ENCODE results near the gene STK32A. TPM values are rescaled to one million over a fixed set of nuclear protein-coding genes. Genes with fewer than 3 reads are reported as not detected.

STK32A gene
- polyA plus RNA-seq, 2 of the 4 experiments (the other 2 are of a cell fraction), result 0.45 to 1.2 TPM

GRCh38 chr5:147391781-147392180 is 157.0 kb downstream of the STK32A start:
- FAIRE-seq (no peak), DNase-seq (ENCODE audit: low read depth in 1 of 2, low spot score in 1 of 2) (peak; percentile 48 to 56), ATAC-seq (peak; percentile 95 to 98)
- CTCF ChIA-PET, result interaction anchor here (0.7 to 3.6 kb wide), 14 partner anchors 11 to 186 kb away, joined by 3 to 19 read pairs (median 6); no protein-coding TSS in a partner anchor
- H3K27ac ChIP-seq, result no peak overlapping the region
- TF ChIP-seq HDAC2 (IDR thresholded peaks at IDR 0.05), result no peak
- no peak for TF ChIP-seq GATA3 (IDR thresholded peaks at IDR 0.05; ENCODE audit: borderline replicate concordance)
- TF ChIP-seq CBX2 (IDR thresholded peaks at IDR 0.05; ENCODE audit: borderline replicate concordance, low read depth), result no peak
- 0 out of 3 replicates have a peak, but pooled peaks have one; percentile 34 for TF ChIP-seq SMC3 (IDR thresholded peaks at IDR 0.05)
- TF ChIP-seq RAD21 (conservative IDR thresholded peaks at IDR 0.05 in 1 of 2, IDR thresholded peaks at IDR 0.05 in 1 of 2), result peak; percentile 38 to 55; a peak in 4 of 5 replicates
- TF ChIP-seq RNF2 (IDR thresholded peaks at IDR 0.05; ENCODE audit: borderline replicate concordance, low read depth), result no peak
- TF ChIP-seq CTCF (IDR thresholded peaks at IDR 0.05), result peak; percentile 33; the same call in 2 of the 3 replicates
- no peak for TF ChIP-seq FOSL2 (IDR thresholded peaks at IDR 0.05)
- TF ChIP-seq FOSL2 (CRISPR knock-in tag; IDR thresholded peaks at IDR 0.05), result 0 out of 2 replicates have a peak, but pooled peaks have one; percentile 35
- no peaks in the 10 kb centered on the region for H3K9me3 ChIP-seq
- no peak overlapping the region for H3K4me2 ChIP-seq
- POLR2A ChIA-PET, result no interaction called here
- H3K4me1 ChIP-seq, result no peaks in the 10 kb centered on the region
- no peak overlapping the region for H3K4me3 ChIP-seq
- WGBS (ENCODE audit: missing lambda C conversion rate), result 35% methylated on average over 5 of the region's 5 CpGs

- H3K4me1 ChIP-seq, result no peaks in the 10 kb centered on the region
- no peak for FAIRE-seq
- 71% methylated on average over 15 of the region's 15 CpGs for WGBS (ENCODE audit: missing lambda C conversion rate)
- CTCF ChIA-PET, result interaction anchor here (1.4 kb wide), 1 partner anchor 25 kb away, joined by 3 read pairs; no protein-coding TSS in a partner anchor
- no peak overlapping the region for H3K4me3 ChIP-seq
- POLR2A ChIA-PET, result no interaction called here
- DNase-seq (ENCODE audit: low read depth in 1 of 2, low spot score in 1 of 2), result no peak
- TF ChIP-seq CBX2 (IDR thresholded peaks at IDR 0.05; ENCODE audit: borderline replicate concordance, low read depth) (no peak), POLR2AphosphoS2 (conservative IDR thresholded peaks at IDR 0.05; ENCODE audit: low read length) (no peak), PBX3 (IDR thresholded peaks at IDR 0.05) (no peak), CHD2 (IDR thresholded peaks at IDR 0.05; ENCODE audit: low read length, partially characterized antibody) (no peak), MAZ (IDR thresholded peaks at IDR 0.05; ENCODE audit: borderline replicate concordance, low read depth, low read length) (no peak), KDM1A (IDR thresholded peaks at IDR 0.05; ENCODE audit: low read depth) (no peak), SMC3 (IDR thresholded peaks at IDR 0.05) (no peak), GATA3 (IDR thresholded peaks at IDR 0.05; ENCODE audit: borderline replicate concordance) (no peak), ZC3H11A (IDR thresholded peaks at IDR 0.05) (no peak)
- no peaks in the 10 kb centered on the region for H3K9me3 ChIP-seq
- H3K4me2 ChIP-seq, result no peak overlapping the region
- no peak for ATAC-seq
- H3K27ac ChIP-seq, result no peak overlapping the region
Observed at GRCh38 chr5:147393874-147394672, 159.2 kb downstream of the STK32A start.

GRCh38 chr5:147396070-147396823 is 161.4 kb downstream of the STK32A start:
- Histone ChIP-seq H3K27ac (no peak overlapping the region), H3K4me3 (no peak overlapping the region), H3K4me2 (no peak overlapping the region), H3K9me3 (no peaks in the 10 kb centered on the region), H3K4me1 (no peaks in the 10 kb centered on the region)
- POLR2A ChIA-PET, result no interaction called here
- FAIRE-seq (no peak), ATAC-seq (no peak), DNase-seq (ENCODE audit: low read depth in 1 of 2, low spot score in 1 of 2) (no peak)
- WGBS (ENCODE audit: missing lambda C conversion rate), result 77% methylated on average over 7 of the region's 8 CpGs
- TF ChIP-seq NPAS2 (CRISPR knock-in tag; IDR thresholded peaks at IDR 0.05; ENCODE audit: borderline replicate concordance), result no peak
- no peak for TF ChIP-seq JUNB (IDR thresholded peaks at IDR 0.05)
- CTCF ChIA-PET, result interaction anchor here (1.4 kb wide), 1 partner anchor 172 kb away, joined by 3 read pairs; no protein-coding TSS in a partner anchor

Measured in A549 (cell line).